ENCODE measurements around the gene RAPGEFL1. TPM values are rescaled to one million over a fixed set of nuclear protein-coding genes. Genes with fewer than 3 reads are reported as not detected.
A peak's percentile ranks its signal among the peaks of the same experiment; 100 is the strongest.

RAPGEFL1 gene
- total RNA-seq, 1 experiment from 2014 or later = 23.0 TPM

- TF ChIP-seq PRDM15 (CRISPR knock-in tag; IDR thresholded peaks at IDR 0.05) = no peak
- TF ChIP-seq NR1H2 (CRISPR knock-in tag; IDR thresholded peaks at IDR 0.05) = no peak
- no peak for TF ChIP-seq ZNF317 (CRISPR knock-in tag; IDR thresholded peaks at IDR 0.05; ENCODE audit: borderline replicate concordance, low read depth)
- no peak for TF ChIP-seq GABPB1 (CRISPR knock-in tag; IDR thresholded peaks at IDR 0.05)
- TF ChIP-seq TCF7 (CRISPR knock-in tag; IDR thresholded peaks at IDR 0.05; ENCODE audit: low read depth) = no peak
- TF ChIP-seq CREB1 (CRISPR knock-in tag; IDR thresholded peaks at IDR 0.05) = no peak
Measured at GRCh38 chr17:40148527-40148926, 28.7 kb upstream of the RAPGEFL1 start (continued).

GRCh38 chr17:40150276-40150675 lies 27.0 kb upstream of the RAPGEFL1 start:
- ATAC-seq = no peak
- H3K4me1 Mint-ChIP-seq = no peaks in the 10 kb centered on the region
- no peak for DNase-seq (ENCODE audit: low spot score)
- CTCF ChIA-PET = interaction anchor here (1.1 kb wide), 1 partner anchor 64 kb away, joined by 3 read pairs; no protein-coding TSS in a partner anchor
- TF ChIP-seq HMGA2 (CRISPR knock-in tag; IDR thresholded peaks at IDR 0.05) (no peak), FOXK1 (CRISPR knock-in tag; IDR thresholded peaks at IDR 0.05) (no peak), EMX1 (CRISPR knock-in tag; IDR thresholded peaks at IDR 0.05) (no peak), IRF1 (CRISPR knock-in tag; IDR thresholded peaks at IDR 0.05) (no peak), ZBTB43 (CRISPR knock-in tag; IDR thresholded peaks at IDR 0.05) (no peak), ZNF416 (CRISPR knock-in tag; IDR thresholded peaks at IDR 0.05) (no peak)
- POLR2A ChIA-PET = interaction anchor here (0.6 kb wide), 1 partner anchor 9 kb away, joined by 3 read pairs; no protein-coding TSS in a partner anchor
- H3K4me3 Mint-ChIP-seq = no peak overlapping the region
- peaks cover 77% of the 10 kb centered on the region for H3K36me3 Mint-ChIP-seq
- no peaks in the 10 kb centered on the region for H3K9me3 Mint-ChIP-seq
- H3K27ac Mint-ChIP-seq = peak overlapping the region; percentile 21
- H3K27me3 Mint-ChIP-seq (ENCODE audit: low read depth) = no peaks in the 10 kb centered on the region

GRCh38 chr17:40151414-40151963 lies 25.8 kb upstream of the RAPGEFL1 start:
- DNase-seq (ENCODE audit: low spot score) = no peak
- Mint-ChIP-seq H3K9me3 (no peaks in the 10 kb centered on the region), H3K27ac (peak overlapping the region; percentile 45; the same call in 1 of the 2 replicates), H3K27me3 (ENCODE audit: low read depth) (no peaks in the 10 kb centered on the region), H3K4me3 (no peak overlapping the region), H3K4me1 (no peaks in the 10 kb centered on the region), H3K36me3 (peaks cover 78% of the 10 kb centered on the region)
- no peak for TF ChIP-seq NR3C1 (CRISPR knock-in tag; conservative IDR thresholded peaks at IDR 0.05; ENCODE audit: low read depth)
- TF ChIP-seq ATF1 (CRISPR knock-in tag; IDR thresholded peaks at IDR 0.05) = no peak
- no peak for TF ChIP-seq E2F1 (CRISPR knock-in tag; IDR thresholded peaks at IDR 0.05)
- ChIA-PET CTCF (interaction anchor here (1.2 to 3.2 kb wide), 3 partner anchors 17 to 39 kb away, joined by 5 to 12 read pairs (median 5); no protein-coding TSS in a partner anchor), POLR2A (interaction anchor here (0.6 to 1.1 kb wide), 2 partner anchors 76 to 90 kb away, joined by 3 to 6 read pairs; no protein-coding TSS in a partner anchor)
- no peak for ATAC-seq
